K562 (cell line): ENCODE measurements around the gene CTNNB1. TPM values are rescaled to one million over a fixed set of nuclear protein-coding genes. Genes with fewer than 3 reads are reported as not detected.

ENCODE experiments used
- ATAC-seq: fragments of 200-7000 bp; cut with Tn5 transposase; 3 replicates; pipeline ENCODE4 v1.9.1; 2020; ENCODE audit warnings: moderate library complexity
- BruUV-seq: library from RNA; stranded (reverse); fragments of 400-500 nt; replicated peaks from 2 replicates; lab custom pipeline; 2021; lab: Mats Ljungman, UMichigan
- CTCF ChIA-PET: fragments of 300-600 bp; formaldehyde crosslinking; extraction: SDS; loops from one replicate; lab custom pipeline; 2021; ENCODE audit warnings: low intra/inter-chr PET ratio; lab: Yijun Ruan, JAX
- POLR2A ChIA-PET: fragments of 300-600, 350-650 bp; sonication (Branson Sonifier 250); formaldehyde crosslinking; extraction: SDS; loops from one replicate; lab custom pipeline; 2021; ENCODE audit warnings: antibody characterized with exemption, inconsistent platforms; lab: Yijun Ruan, JAX
- DNase-seq, 4 experiments: peaks; one replicate each; pipeline versions ENCODE4 v3.0.0 to v3.0.0-alpha.2; 2011 to 2018; ENCODE audit warnings: low spot score in 3 of 4, mixed read lengths in 3 of 4; ENCODE audit errors: extremely low read depth in 1 of 4
- FAIRE-seq: peaks from 2 replicates; lab custom pipeline; 2011; peaks lifted over from hg19 to GRCh38; lab: Jason Lieb, UNC
- H2AFZ ChIP-seq: 2 replicates; pipeline ENCODE4 v1.6.0; 2011; ENCODE audit warnings: low read depth, low read length, control low read depth, inconsistent platforms
- H3K27ac ChIP-seq: fragments of 200-600 bp; 3 replicates; pipeline ENCODE4 v1.8.0; 2011; ENCODE audit warnings: low read depth, mild to moderate bottlenecking, control low read depth, inconsistent platforms, low read length, moderate library complexity, mixed read lengths; ENCODE audit errors: extremely low read depth
- H3K27me3 ChIP-seq, 2 experiments: fragments of 300-600 bp in 1 of 2; 2 replicates in 1 of 2; 3 replicates in 1 of 2; pipeline versions ENCODE4 v1.6.0 to v1.8.0; 2011; ENCODE audit warnings: inconsistent platforms in 2 of 2, low read length in 2 of 2, mild to moderate bottlenecking in 1 of 2, mixed read lengths in 1 of 2, moderate library complexity in 1 of 2; ENCODE audit not compliant: control insufficient read depth in 2 of 2, insufficient read depth in 2 of 2
- H3K36me3 ChIP-seq: fragments of 300-600 bp; 3 replicates; pipeline ENCODE4 v1.8.0; 2011; ENCODE audit warnings: mild to moderate bottlenecking, low read length, inconsistent platforms; ENCODE audit not compliant: control insufficient read depth, insufficient read depth
- H3K4me1 ChIP-seq, 2 experiments: fragments of 200-600 bp in 1 of 2; replicated peaks in 1 of 2; 2 replicates in 1 of 2; 3 replicates in 1 of 2; pipeline versions ENCODE4 v1.5.1 to v1.8.0; 2011; ENCODE audit warnings: inconsistent platforms in 2 of 2, low read length in 2 of 2, mild to moderate bottlenecking in 1 of 2, mixed read lengths in 1 of 2, moderate library complexity in 1 of 2; ENCODE audit not compliant: control insufficient read depth in 2 of 2, insufficient read depth in 2 of 2
- H3K4me2 ChIP-seq: 2 replicates; pipeline ENCODE4 v1.6.1; 2011; ENCODE audit warnings: low read length, control low read depth, inconsistent platforms, mixed read lengths; ENCODE audit not compliant: insufficient read depth
- H3K4me3 ChIP-seq: fragments of 200-600 bp; sonication (generic), shearing (Covaris generic); 2 replicates; pipeline ENCODE4 v1.5.1; 2016; ENCODE audit warnings: control low read depth, inconsistent platforms
- H3K79me2 ChIP-seq: fragments of 200-600 bp; 3 replicates; pipeline ENCODE4 v1.8.0; 2011; ENCODE audit warnings: low read length, inconsistent platforms; ENCODE audit not compliant: control insufficient read depth, insufficient read depth
- H3K9ac ChIP-seq, 2 experiments: 2 replicates each; pipeline versions ENCODE4 v1.6.0 to v1.6.1; 2011; ENCODE audit warnings: low read depth in 2 of 2, low read length in 2 of 2, control low read depth in 1 of 2, inconsistent platforms in 1 of 2, mild to moderate bottlenecking in 1 of 2, mixed read lengths in 1 of 2; ENCODE audit not compliant: insufficient read depth in 1 of 2
- H3K9me1 ChIP-seq: one replicate; pipeline ENCODE4 v1.6.0; 2011; ENCODE audit warnings: inconsistent platforms, mild to moderate bottlenecking, low read length, moderate library complexity; ENCODE audit not compliant: control insufficient read depth, insufficient read depth
- H3K9me3 ChIP-seq: replicated peaks from 2 replicates; pipeline ENCODE4 v1.5.1; 2011; ENCODE audit warnings: low read depth, low read length, inconsistent platforms; ENCODE audit not compliant: control insufficient read depth, insufficient read depth
- H4K20me1 ChIP-seq: replicated peaks from 2 replicates; pipeline ENCODE4 v1.6.1; 2011; ENCODE audit warnings: low read length, inconsistent platforms, mixed read lengths; ENCODE audit not compliant: control insufficient read depth, insufficient read depth
- CEBPG ChIP-seq, 3 experiments: fragments of 200-800 bp in 1 of 3; sonication (Bioruptor generic) in 1 of 3; sonication (generic) in 1 of 3; formaldehyde crosslinking in 1 of 3; IDR thresholded peaks in 2 of 3; conservative IDR thresholded peaks in 1 of 3; 2 replicates each; pipeline versions ENCODE4 v1.6.1 to v1.8.0; 2016 to 2022; ENCODE audit warnings: missing compliant biosample characterization in 2 of 3, missing genetic modification characterization in 2 of 3, mild to moderate bottlenecking in 1 of 3, missing genetic modification reagents in 1 of 3
- HDAC2 ChIP-seq: fragments of 450-650 bp; IDR thresholded peaks from 2 replicates; pipeline ENCODE4 v1.6.1; 2016; ENCODE audit warnings: mild to moderate bottlenecking
- KLF16 ChIP-seq: IDR thresholded peaks from 2 replicates; pipeline ENCODE4 v1.6.1; 2016; ENCODE audit warnings: antibody characterized with exemption
- LARP7 ChIP-seq: fragments of 450-650 bp; IDR thresholded peaks from 2 replicates; pipeline ENCODE4 v1.6.1; 2016
- PHF21A ChIP-seq: fragments of 450-650 bp; IDR thresholded peaks from 2 replicates; pipeline ENCODE4 v1.6.1; 2017; ENCODE audit warnings: low read depth, borderline replicate concordance
- SUPT5H ChIP-seq: fragments of 450-650 bp; IDR thresholded peaks from 2 replicates; pipeline ENCODE4 v1.6.1; 2016
- TCF3 ChIP-seq: sonication (generic); formaldehyde crosslinking; IDR thresholded peaks from 2 replicates; pipeline ENCODE4 v1.4.0; 2020; ENCODE audit warnings: mild to moderate bottlenecking, missing genetic modification reagents
- U2AF1 ChIP-seq: fragments of 200-400 bp; formaldehyde crosslinking; optimal IDR thresholded peaks from 2 replicates; pipeline ENCODE3; 2017; ENCODE audit warnings: mild to moderate bottlenecking, low read depth, low read length, moderate library complexity
- ZNF263 ChIP-seq: sonication (generic); formaldehyde crosslinking; IDR thresholded peaks from 2 replicates; pipeline ENCODE4 v1.8.0; 2022; ENCODE audit warnings: mild to moderate bottlenecking, missing genetic modification reagents, borderline replicate concordance
- ZNF75A ChIP-seq: fragments of 450-650 bp; formaldehyde crosslinking; IDR thresholded peaks from 2 replicates; pipeline ENCODE4 v1.4.0; 2020; ENCODE audit warnings: mild to moderate bottlenecking
- WGBS: fragments of 100-300 bp; shearing (Covaris generic); methylation state at CpG from one replicate; pipeline ENCODE4 v1.1.6; 2016; ENCODE audit warnings: low coverage, mixed read lengths; ENCODE audit not compliant: insufficient coverage; ENCODE audit errors: missing lambda C conversion rate; 5-methylcytosine and 5-hydroxymethylcytosine counted together
- in situ Hi-C: fragments of 300-500 bp; cut with MboI; formaldehyde crosslinking; loops from 4 replicates; pipeline ENCODE4 v1.15.0; 2018; ENCODE audit warnings: inconsistent platforms, mixed read lengths
- intact Hi-C: fragments of 100-400 bp; cut with micrococcal nuclease; formaldehyde crosslinking; loops from 2 replicates; pipeline ENCODE4 v1.14.2; 2022
- polyA plus RNA-seq, 8 experiments: library from polyadenylated mRNA; depleted of rRNA in 4 of 8; stranded (reverse) in 5 of 8; unstranded in 3 of 8; fragments of >200 nt; fragmentation: Nextera tagmentation in 2 of 8; fragmentation: Illumina TruSeq in 1 of 8; extraction: Ambion mirVana in 2 of 8; extraction: Trizol in 1 of 8; gene quantifications; 2 replicates each; pipeline versions ENCODE4 v1.2.1 to v1.2.3, GENCODE V29; 2011 to 2014; ENCODE audit warnings: inconsistent platforms in 1 of 8, missing spikeins in 1 of 8
- total RNA-seq, 7 experiments: library from RNA; depleted of rRNA in 6 of 7; stranded (reverse); fragments of >200 nt in 6 of 7; fragmentation: Illumina TruSeq in 2 of 7; extraction: Trizol in 2 of 7; gene quantifications; 2 replicates each; pipeline versions ENCODE4 v1.2.1 to v1.2.3, GENCODE V29; 2011 to 2021; ENCODE audit warnings: low replicate concordance in 1 of 7
- TF ChIP-seq, protein P1 (sequence below): fragments of 450-650 bp; formaldehyde crosslinking; IDR thresholded peaks from 2 replicates; pipeline ENCODE4 v1.4.0; 2022; ENCODE audit warnings: missing genetic modification characterization
- TF ChIP-seq, protein P2 (sequence below): fragments of 450-650 bp; IDR thresholded peaks from 2 replicates; pipeline ENCODE4 v1.6.1; 2018; ENCODE audit warnings: mild to moderate bottlenecking, low read depth; ENCODE audit not compliant: partially characterized antibody
- TF ChIP-seq, protein P3 (sequence below): sonication (generic); formaldehyde crosslinking; IDR thresholded peaks from 2 replicates; pipeline ENCODE4 v1.8.0; 2023; ENCODE audit warnings: mild to moderate bottlenecking, missing genetic modification reagents

Gene CTNNB1
- total and polyA plus RNA-seq, 9 of the 15 experiments (the other 6 are each of a cell fraction or from before 2014, with no cell fraction given): 44.3 to 193 (median 154) TPM

DNA sequence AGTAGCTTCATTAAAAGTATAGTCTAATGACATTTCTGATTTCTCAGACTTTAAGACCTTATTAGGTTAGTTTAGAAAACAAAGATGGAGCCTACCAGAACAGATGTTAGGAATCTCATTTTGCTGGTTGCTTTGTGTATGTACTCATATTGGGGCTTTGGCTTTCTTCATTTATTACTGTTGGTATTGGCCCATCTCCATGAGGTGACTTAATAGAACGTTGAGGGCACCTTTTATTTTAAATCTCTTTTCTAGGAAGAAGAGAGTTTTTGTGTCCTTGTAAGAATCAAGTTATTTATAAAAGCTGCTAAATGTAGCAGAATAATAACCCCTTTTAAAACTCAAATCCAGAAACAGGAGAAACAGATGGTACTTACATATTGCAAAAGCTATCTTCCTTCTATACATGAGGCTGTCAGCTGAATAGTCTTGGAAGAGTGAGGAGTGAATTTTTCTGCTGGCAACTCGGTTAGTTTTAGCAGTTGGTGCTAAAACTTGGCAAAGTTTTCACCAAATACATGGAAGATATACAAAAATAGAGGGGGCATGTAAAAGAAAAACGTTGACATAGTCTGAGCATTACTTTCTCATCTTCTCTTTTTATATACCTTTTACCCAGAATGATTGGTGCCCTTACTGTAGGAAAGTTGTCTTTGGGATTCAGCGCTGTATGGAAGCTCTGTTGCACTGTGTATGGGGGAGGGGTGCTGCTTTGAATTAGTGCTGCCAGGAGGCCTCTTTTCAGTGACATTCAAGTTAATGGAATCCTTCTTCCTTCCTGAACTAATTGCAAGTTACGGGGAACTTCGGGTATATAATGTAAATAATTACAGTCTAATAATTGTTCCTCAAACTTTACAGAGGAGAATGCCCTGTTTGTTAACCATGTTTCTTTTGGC lies 35.8 kb downstream of the CTNNB1 start (continued):
- TF ChIP-seq, protein P1, sequence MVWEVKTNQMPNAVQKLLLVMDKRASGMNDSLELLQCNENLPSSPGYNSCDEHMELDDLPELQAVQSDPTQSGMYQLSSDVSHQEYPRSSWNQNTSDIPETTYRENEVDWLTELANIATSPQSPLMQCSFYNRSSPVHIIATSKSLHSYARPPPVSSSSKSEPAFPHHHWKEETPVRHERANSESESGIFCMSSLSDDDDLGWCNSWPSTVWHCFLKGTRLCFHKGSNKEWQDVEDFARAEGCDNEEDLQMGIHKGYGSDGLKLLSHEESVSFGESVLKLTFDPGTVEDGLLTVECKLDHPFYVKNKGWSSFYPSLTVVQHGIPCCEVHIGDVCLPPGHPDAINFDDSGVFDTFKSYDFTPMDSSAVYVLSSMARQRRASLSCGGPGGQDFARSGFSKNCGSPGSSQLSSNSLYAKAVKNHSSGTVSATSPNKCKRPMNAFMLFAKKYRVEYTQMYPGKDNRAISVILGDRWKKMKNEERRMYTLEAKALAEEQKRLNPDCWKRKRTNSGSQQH (CRISPR knock-in tag): no peak
- TF ChIP-seq CEBPG (CRISPR knock-in tag; IDR thresholded peaks at IDR 0.05): no peak
- no peak for TF ChIP-seq CEBPG (tag; conservative IDR thresholded peaks at IDR 0.05 in 1 of 2, IDR thresholded peaks at IDR 0.05 in 1 of 2)
- TF ChIP-seq, protein P2, sequence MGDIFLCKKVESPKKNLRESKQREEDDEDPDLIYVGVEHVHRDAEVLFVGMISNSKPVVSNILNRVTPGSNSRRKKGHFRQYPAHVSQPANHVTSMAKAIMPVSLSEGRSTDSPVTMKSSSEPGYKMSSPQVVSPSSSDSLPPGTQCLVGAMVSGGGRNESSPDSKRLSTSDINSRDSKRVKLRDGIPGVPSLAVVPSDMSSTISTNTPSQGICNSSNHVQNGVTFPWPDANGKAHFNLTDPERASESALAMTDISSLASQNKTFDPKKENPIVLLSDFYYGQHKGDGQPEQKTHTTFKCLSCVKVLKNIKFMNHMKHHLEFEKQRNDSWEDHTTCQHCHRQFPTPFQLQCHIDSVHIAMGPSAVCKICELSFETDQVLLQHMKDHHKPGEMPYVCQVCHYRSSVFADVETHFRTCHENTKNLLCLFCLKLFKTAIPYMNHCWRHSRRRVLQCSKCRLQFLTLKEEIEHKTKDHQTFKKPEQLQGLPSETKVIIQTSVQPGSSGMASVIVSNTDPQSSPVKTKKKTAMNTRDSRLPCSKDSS: no peak

DNA sequence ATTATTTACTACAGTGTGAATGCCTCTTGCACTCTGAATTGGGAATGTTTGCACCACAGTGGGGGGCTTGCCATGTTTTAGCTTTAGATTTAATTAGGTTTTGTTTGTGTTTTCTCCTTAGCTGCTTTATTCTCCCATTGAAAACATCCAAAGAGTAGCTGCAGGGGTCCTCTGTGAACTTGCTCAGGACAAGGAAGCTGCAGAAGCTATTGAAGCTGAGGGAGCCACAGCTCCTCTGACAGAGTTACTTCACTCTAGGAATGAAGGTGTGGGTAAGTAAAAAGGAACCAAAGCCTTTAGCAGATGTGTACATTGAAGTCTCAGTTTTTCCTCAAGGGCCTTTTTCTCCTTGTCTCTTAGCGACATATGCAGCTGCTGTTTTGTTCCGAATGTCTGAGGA lies 36.9 kb downstream of the CTNNB1 start:
- H4K20me1 ChIP-seq: no peaks in the 10 kb centered on the region
- ATAC-seq (no peak), DNase-seq (no peak), FAIRE-seq (no peak)
- ChIA-PET POLR2A (interaction anchor here (0.6 to 1.4 kb wide), 5 partner anchors 9 to 1317 kb away, joined by 3 to 5 read pairs (median 3); no protein-coding TSS in a partner anchor), CTCF (no interaction called here)
- no peak overlapping the region for H3K27ac ChIP-seq
- no peak overlapping the region for H3K4me2 ChIP-seq
- H3K36me3 ChIP-seq: peaks cover 97% of the 10 kb centered on the region
- H3K9me1 ChIP-seq: no peaks in the 10 kb centered on the region
- no peaks in the 10 kb centered on the region for H3K9me3 ChIP-seq
- H3K4me3 ChIP-seq: no peak overlapping the region
- H3K4me1 ChIP-seq: no peaks in the 10 kb centered on the region
- 96% methylated on average over 2 of the region's 2 CpGs for WGBS
- no peaks in the 10 kb centered on the region for H3K27me3 ChIP-seq
- in situ Hi-C loops (no loop called here), intact Hi-C loops (no loop called here)
- no TSS peak for BruUV-seq
- H2AFZ ChIP-seq: no peak overlapping the region
- H3K79me2 ChIP-seq: no peaks in the 10 kb centered on the region
- H3K9ac ChIP-seq: no peak overlapping the region
- no peak for TF ChIP-seq PHF21A
- TF ChIP-seq ZNF75A (CRISPR knock-in tag): no peak
- TF ChIP-seq, protein P3, sequence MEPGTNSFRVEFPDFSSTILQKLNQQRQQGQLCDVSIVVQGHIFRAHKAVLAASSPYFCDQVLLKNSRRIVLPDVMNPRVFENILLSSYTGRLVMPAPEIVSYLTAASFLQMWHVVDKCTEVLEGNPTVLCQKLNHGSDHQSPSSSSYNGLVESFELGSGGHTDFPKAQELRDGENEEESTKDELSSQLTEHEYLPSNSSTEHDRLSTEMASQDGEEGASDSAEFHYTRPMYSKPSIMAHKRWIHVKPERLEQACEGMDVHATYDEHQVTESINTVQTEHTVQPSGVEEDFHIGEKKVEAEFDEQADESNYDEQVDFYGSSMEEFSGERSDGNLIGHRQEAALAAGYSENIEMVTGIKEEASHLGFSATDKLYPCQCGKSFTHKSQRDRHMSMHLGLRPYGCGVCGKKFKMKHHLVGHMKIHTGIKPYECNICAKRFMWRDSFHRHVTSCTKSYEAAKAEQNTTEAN: no peak
- TF ChIP-seq SUPT5H: no peak
- TF ChIP-seq KLF16: no peak
- no peak for TF ChIP-seq TCF3
- no peak for TF ChIP-seq ZNF263 (CRISPR knock-in tag)
- no peak for TF ChIP-seq LARP7
- TF ChIP-seq HDAC2: no peak
- no peak for TF ChIP-seq U2AF1
